DMS79 treated with DMSO at 0.1 percent for 48 hours (cell line): ENCODE data around the gene MRPS35.
"Not testable (repeated sequence)": the region's sequence is repeated elsewhere in the genome, so short reads cannot be mapped to it uniquely, and the experiment has no call there.

Experiments
- DNase-seq: peaks from one replicate; lab custom pipeline; 2025; lab: John Stamatoyannopoulos, UW

Gene MRPS35

DNA sequence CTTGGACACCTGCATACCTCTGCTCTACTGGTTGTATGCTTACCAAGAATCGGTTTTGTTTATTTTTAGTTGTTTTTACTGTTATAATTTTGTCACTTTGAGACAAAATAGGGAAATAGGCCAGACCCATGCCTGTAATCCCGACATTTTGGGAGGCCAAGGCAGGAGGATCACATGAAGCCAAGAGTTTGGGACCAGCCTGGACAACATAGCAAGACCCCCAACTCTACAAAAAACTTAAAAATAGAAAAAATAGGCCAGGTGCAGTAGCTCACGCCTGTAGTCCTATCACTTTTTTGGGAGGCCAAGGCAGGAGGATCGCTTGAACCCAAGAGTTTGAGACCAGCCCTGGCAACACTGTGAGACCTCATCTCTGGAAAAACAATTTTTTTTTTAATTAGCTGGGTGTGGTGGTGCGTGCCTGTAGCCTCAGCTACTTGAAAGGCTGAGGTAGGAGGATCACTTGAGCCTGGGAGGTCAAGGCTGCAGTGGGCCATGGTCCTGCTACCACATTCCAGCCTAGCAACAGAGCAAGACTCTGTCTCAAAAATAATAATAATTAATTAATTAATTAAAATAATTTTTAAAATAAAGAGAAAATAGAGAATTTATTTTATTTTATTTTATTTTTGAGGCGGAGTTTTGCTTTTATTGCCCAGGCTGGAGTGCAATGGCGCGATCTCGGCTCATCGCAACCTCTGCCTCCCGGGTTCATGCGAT is 1.3 kb upstream of the MRPS35 start:
- no peak for DNase-seq

DNA sequence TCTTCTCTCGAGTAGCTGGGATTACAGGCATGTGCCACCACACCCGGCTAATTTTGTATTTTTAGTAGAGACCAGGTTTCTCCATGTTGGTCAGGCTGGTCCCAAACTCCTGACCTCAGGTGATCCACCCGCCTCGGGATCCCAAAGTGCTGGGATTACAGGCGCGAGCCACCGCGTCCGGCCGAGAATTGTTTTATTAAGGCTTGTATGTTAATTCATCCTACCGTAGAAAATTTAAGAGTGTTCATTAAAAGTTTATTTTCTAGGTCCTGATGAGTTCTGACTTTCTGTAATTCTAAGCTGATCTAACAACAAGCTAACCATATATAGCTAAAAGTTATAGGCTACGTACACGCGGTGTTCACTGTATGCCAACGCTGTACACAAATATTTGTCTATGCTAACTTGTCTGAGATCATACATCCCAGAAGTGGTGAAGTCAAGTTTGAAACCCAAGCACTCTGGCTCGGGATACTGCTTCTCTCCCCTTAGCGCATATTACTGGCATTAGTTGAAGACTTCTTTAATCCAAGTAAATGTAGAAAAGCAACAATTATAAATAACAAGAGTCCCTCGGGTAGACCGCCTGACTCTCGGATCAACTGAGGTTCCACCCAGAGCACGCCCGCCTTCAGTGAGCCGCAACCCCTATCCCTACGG is 570 bp upstream of the MRPS35 start:
- peak; percentile 68 for DNase-seq

DNA sequence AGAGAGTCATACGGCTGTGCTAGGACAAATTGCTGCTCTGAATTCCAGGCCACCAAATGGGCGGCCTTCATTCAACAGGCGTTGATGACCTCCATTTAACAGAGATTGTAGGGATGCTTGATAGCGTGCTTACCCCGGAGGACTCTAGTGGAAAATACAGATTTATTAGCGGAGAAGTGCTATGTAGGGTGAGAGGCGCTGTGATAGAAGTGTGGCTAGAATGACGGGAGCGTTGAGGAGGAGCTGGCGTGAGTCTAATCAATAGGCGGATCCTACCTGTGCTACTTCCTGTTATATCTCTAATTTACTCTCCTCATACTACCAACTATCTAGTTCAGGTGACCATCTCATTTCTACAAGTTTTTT is 668 bp downstream of the MRPS35 start:
- peak; percentile 57 for DNase-seq

DNA sequence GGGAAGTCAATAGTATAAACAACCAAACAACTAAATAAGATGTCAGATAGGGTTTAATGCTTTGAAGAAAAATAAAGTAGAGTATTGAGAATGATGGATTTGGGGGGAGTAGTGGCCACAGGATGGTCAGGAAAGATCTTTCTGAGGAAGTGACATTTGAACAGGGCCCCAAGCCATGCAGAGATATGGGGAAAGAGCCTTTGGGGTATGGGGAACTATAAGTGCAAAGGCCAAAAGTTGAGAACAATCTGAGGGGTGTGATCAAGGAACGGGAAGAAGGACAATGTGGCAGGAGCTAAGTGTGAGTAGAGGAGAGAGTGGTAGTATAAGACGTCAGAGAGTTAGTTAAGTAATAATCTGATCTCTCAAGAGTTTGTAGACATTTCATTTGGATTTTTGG is 1.3 kb downstream of the MRPS35 start:
- DNase-seq, result no peak

DNA sequence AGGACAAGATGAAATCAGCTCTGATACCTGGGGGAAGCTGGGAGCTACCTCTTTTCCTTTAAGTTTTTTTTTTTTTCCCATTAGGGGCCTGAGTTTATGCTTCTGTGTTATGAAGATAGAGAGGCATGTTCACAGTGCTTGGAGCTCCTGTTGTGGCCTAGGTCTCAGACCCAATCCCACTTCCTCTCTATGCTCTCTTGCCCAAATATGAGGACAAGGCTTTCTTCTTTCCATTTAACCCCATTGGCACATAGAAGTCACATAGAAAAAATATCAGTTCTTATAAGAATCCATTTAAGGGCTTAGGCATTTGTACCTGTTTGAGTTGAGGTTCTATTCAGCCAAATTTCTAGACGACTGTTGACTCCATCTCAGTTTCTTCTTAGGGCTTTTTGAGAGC is 12.6 kb downstream of the MRPS35 start:
- DNase-seq, result no peak

DNA sequence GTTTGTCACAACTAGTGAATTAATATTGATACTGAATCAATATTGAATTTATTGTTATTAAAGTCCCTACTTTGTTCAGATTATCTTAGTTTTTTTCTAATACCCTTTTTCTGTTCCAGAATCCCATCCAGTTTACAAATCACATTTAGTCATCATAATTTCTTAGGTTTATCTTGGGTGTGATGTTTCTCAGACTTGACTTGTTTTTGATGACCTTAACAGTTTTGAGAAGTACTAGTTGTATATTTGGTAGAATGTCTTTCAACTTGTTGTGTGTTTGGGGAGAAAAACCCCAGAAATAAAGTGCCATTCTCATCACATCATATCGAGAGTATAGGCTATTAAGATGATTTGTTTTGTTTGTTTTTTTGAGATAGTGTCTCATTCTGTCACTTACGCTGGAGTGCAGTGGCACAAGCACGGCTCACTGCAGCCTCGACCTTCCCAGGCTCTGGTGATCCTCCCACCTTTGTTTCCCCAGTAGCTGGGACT is 19.5 kb downstream of the MRPS35 start:
- no peak for DNase-seq

DNA sequence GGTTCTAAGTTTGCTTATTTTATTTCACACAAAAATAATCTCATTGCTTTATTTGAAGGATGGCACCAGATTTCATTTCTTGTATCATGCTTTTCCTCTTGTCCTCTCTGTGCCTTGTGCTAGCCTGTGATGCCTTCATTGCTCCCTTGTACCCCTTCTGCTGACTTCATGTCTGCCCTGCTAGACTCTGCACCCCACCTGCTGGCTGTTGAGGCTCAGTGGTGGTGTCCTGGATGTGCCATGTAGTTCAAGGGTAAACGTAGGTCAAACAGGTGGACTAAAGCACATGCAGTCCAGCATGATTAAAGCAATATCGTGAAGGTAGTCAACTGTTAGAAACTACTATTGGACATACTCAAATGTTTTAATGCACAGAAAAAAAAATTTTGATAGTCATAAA is 21.6 kb downstream of the MRPS35 start:
- DNase-seq, result no peak

DNA sequence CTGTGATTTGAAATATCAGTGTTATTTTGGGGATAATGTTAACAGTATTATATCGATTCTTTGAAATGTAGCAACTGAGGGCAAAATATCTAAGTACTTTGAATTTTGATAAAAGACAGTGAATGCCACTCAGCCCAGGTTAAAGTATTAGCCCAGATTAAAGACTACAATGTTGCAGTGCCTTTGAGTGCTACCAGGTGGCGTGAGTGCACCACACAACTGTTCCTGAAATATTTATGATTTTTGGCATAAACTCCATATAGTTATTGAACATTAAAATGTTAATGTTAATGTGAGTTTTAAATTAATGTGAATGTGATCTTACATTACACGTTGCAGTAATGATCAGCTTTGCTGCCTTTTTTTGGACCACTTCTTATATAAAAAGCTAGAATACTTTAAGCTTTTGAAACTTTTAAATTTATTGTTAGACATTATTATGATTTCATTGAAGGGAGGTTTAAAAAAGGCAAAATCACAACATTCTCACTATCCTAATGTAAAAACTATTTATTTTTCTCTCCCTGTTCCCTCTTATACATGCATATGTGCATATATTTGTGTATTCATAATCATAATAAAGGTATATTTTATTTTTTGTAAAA is 22.5 kb downstream of the MRPS35 start:
- DNase-seq, result peak; percentile 41

DNA sequence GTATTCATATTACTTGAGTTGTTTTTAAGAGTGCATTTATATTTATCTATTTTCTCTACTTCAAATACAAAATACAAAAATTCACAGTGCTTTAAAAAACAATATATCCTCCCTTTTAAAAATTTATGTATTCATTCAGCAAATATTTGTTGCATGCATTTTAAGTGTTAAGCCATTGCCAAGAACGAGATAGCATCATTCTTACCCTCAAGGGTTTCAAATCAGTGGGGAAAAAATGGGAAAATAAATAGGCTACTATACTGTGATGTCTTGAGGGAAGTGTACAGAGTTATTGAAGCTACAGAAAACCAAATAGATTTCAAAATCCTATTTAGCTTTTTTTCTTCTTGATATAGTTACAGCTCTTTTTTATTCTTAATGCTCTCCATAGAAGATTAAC is 23.2 kb downstream of the MRPS35 start:
- DNase-seq, result no peak

DNA sequence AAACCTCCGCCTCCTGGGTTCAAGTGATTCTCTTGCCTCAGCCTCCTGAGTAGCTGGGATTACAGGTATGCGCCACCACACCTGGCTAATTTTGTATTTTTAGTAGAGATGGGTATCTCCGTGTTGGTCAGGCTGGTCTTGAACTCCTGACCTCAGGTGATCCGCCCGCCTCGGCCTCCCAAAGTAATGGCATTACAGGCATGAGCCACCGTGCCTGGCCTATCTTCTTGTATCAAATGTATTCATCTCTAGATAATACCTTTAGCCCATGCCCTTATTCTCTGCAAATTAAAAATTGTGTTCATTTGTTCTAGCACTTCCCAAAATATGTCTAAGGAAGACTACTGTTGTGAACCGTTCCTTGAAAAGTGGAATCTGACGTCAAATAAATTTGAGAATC is 23.7 kb downstream of the MRPS35 start:
- DNase-seq, result not testable (repeated sequence)

DNA sequence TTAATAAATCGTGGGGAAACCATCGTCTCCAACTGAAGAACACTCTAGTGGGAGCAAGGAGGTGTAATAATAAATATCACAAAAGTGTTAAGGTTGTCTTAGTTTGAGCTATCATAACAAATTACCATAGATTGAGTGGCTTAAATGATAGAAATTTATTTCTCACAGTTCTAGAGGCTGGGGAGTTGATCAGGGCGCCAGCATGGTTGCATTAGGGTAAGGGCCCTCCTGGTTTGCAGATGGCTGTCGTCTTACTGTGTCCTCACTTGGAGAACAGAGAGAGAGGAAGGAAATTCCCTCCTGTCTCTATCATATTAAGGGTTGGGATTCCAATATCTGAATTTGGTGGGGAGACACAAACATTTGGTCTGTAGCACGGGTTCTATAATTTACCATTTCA is 33.0 kb downstream of the MRPS35 start:
- no peak for DNase-seq

DNA sequence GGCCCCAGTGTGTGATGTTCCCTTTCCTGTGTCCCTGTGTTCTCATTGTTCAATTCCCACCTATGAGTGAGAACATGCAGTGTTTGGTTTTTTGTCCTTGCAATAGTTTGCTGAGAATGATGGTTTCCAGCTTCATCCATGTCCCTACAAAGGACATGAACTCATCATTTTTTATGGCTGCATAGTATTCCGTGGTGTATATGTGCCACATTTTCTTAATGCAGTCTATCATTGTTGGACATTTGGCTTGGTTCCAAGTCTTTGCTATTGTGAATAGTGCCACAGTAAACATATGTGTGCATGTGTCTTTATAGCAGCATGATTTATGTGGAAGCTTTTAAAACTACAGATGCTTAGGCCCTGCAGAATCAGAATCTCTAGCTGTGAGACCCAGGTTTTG is 35.1 kb downstream of the MRPS35 start:
- not testable (repeated sequence) for DNase-seq

DNA sequence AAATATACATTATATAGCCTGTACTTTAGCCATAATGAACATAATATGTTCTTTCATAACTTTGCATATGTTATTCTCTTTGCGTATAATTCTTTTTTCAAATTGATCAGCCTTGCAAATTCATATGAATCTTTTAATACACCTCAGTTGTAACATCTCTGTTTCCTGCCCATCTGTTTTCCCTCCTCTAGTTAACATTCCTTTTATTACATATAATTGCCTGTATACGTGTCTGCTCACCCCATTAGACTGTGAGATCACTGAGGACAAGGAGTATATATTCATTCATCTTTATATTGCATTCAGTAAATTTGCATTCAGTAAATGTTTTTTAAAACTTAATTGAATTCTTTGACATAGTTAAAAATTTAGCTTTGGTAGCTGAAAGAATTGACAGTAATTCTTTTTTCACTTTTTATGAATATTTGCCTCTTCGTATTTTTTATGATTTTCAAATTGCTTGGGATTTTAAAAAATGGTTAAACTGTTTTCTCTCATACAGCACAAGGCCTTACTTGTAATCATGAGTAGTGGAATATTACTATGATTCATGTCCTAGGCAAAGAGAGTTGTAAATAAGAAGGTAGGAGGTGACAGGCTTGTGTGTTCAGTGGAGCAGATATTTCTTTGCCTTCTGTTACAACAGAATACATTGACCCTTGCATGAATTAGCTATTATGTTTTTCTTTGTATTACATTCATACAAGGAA is 36.6 kb downstream of the MRPS35 start:
- no peak for DNase-seq

DNA sequence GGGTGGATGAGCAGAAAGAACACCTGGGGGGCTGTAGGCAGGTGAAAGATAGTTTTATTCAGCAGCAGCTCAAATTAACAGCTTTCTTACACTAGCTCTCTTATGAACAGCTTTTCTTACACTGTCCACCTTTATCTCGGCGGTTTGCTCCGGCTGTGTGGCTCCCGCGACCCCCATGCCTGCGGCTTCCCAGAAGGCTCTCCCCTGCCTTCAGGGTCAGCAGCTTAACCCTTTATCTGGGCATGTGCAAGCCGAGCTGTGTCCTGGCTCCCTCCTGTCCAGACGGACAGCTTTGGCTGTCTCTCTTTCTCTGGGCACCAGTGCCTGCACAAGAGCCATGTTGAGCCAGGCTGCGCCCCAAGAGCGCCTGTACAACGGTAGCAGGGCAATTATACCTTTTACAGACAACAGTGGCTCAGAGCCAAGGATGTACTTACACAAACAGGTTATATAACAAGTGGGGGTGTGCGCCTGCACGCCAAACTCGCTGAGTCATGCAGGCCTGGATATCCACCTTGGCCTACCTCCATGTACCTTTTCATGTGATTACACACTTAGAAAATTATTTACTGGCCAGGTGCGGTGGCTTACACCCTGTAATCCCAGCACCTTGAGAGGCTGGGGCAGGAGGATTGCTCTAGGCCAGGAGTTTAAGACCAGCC is 40.9 kb downstream of the MRPS35 start:
- DNase-seq, result no peak

DNA sequence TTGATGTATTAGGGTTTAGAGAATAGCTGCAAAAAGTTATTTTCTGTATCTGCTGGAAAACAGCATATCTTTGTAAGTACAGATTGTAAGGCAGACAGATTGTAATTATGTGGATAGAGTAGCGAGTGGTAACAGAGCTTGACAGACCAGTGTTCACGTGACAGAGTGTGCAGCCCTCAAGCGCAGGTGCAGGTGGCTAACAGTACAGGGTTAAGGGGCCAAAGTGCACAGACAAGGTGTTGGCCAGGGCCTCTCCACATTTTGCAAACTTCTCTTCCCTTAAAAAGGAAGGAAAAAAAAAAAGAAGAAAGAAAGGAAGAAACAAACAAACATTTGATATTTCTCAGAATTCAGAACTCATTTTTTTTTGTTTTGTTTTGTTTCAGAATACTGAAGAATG is 44.2 kb downstream of the MRPS35 start:
- DNase-seq, result no peak

DNA sequence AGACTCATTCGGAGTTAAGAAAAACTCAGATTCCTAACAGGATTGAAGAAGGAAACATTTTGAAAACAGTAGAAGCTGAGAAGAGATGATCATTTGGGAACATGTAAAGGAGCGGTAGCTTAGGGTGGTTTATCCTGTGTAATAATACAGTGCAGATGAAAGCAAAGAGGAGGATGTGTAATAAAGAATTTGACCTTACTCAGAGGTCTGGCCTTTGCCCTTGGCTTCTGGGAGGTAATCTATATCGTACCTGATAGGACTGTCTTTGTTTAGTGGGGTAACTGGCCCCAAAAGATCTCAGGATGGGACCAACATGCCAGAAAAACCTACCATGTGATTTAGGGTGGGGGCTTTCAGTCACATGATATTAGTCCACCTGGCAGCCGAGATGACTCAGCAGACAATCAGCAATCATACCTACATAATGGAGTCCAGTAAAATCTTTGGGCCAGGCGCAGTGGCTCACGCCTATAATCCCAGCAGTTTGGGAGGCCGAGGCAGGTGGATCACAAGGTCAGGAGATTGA is 46.1 kb downstream of the MRPS35 start:
- DNase-seq, result no peak

DNA sequence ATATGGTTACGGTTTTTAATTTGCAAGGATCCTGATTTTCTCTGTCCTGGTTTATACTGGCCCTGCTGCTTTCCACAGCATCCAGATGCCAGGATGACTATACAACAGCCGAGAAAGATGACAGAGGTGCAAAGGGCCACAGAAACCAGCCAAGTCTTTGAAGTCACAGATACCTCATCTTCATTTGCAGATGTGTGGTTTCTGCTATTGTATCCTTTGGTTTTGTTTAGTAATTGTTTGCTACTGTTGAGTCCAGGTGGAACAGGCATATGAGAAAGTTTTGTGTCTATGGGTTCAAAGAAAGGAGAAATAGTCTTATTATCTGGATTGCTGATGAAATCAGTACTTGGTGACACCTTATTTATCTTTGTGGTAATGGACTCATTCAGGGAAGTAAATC is 52.1 kb downstream of the MRPS35 start:
- DNase-seq, result no peak

DNA sequence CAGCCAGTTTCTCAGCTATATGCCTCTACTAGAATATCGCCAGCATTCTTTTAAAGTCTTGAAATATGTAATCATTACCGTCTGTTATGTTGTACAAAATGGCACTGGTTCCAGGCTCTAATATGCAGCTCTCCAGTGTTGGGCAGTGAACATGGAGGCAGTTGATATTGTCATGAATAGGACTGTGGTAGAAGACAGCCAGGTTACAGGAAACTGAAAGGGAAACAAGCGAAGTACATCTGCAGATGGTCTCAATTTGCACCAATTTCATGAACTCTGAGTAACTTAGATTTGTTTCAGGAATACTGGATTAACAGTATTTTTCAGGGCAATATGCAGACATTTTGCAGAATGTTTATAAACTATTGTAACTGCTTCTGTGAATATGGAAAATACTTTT is 56.0 kb downstream of the MRPS35 start:
- no peak for DNase-seq

DNA sequence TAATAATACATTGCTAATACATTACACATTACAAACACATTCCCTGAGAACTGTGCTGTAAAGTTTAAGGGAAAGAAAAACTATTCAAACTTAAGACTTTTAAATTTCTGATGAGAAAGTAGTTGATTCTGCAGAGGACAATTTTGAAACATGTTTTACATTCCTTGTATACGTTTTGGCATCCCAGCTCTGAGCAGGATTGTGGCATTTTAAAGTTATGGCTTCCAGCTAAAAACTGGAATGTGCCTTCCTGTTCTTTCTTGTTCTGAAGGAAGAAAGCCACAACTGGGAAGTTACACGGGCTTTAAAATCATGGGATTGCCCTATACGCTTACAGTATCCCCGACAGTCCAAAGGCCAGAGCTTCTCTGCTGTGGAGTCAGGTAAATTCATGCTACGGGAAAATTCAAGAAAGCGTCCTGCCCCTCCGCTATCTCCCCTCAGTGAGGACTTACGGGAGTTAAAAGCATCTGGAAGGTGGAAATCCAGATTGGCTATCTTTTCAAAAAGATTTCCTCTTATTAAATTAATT is 58.6 kb downstream of the MRPS35 start:
- no peak for DNase-seq

DNA sequence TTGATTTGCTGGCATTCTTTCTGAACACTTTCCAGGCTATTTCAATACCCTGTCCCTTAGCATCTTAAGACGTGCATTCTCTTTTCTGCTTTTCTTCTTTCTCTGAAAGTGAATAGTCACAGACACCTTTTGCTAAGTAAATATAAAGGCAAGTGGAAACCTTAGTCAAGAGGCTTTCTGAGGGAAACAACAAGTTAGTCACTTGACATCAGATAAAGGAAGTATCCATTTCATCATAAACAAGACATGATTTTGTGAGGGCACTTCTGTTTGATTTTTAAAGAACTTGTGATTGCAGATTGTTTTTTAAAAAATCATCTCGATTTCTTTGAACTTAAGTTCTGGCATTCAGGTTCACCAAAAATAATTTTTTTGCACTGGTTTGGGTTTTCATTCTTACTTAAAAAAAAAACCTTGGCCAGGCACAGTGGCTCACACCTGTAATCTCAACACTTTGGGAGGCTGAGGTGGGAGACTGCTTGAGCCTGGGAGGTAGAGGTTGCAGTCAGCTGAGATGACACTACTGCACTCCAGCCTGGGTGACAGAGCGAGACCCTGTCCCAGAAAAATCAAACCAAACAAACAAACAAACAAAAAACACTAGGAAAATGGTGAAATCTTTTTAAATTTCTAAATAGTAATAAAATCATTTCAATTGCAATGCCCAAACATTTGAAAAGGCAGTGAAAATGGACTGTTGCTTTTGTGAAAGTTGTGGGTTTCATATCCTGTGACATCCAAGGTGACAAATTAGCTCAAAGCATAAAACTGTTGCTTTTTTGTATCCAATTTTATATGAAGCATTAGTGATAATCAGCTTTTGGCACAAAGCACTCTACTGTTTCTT is 61.1 kb downstream of the MRPS35 start:
- DNase-seq, result no peak
